CD4-positive, alpha-beta T cell treated with Interleukin-6 for 4 hours (primary cell): ENCODE results near the gene TRIM3.

Source experiments
- DNase-seq: peaks from one replicate; pipeline ENCODE4 v3.0.0-alpha.2; 2020; ENCODE audit warnings: mixed read lengths

TRIM3 gene

GRCh38 chr11:6437423-6437822 lies 36.3 kb downstream of the TRIM3 start:
- DNase-seq, result no peak

- DNase-seq, result no peak
Measured at GRCh38 chr11:6433998-6434660, 39.6 kb downstream of the TRIM3 start.

- no peak for DNase-seq
Measured at GRCh38 chr11:6431861-6432260, 41.9 kb downstream of the TRIM3 start.

GRCh38 chr11:6427516-6427915 lies 46.2 kb downstream of the TRIM3 start:
- DNase-seq, result no peak

- DNase-seq, result no peak
Measured at GRCh38 chr11:6420677-6421076, 53.1 kb downstream of the TRIM3 start.

GRCh38 chr11:6419009-6419631 lies 54.6 kb downstream of the TRIM3 start, which contains the start of gene APBB1:
Gene APBB1, minus strand, starts transcription at chr11:6419094. Its CDS starts 7,747 bp downstream, at chr11:6411347.
- DNase-seq, result peak; percentile 83

- DNase-seq, result peak; percentile 33
Measured at GRCh38 chr11:6418557-6419008, 55.2 kb downstream of the TRIM3 start.

- no peak for DNase-seq
Measured at GRCh38 chr11:6417907-6418556, 55.7 kb downstream of the TRIM3 start.

- DNase-seq, result no peak
Measured at GRCh38 chr11:6415797-6416196, 57.9 kb downstream of the TRIM3 start.

GRCh38 chr11:6414874-6415328 lies 58.8 kb downstream of the TRIM3 start:
- peak; percentile 50 for DNase-seq

- peak; percentile 79 for DNase-seq
Measured at GRCh38 chr11:6413791-6414201, 59.9 kb downstream of the TRIM3 start.

- no peak for DNase-seq
Measured at GRCh38 chr11:6411594-6412031, 62.1 kb downstream of the TRIM3 start.

- DNase-seq, result no peak
Measured at GRCh38 chr11:6410695-6411430, 62.9 kb downstream of the TRIM3 start.

GRCh38 chr11:6406370-6406769 lies 67.4 kb downstream of the TRIM3 start:
- no peak for DNase-seq

GRCh38 chr11:6405846-6406245 lies 67.9 kb downstream of the TRIM3 start:
- DNase-seq, result no peak

GRCh38 chr11:6405052-6405667 lies 68.6 kb downstream of the TRIM3 start:
- peak; percentile 25 for DNase-seq

GRCh38 chr11:6404342-6405051 lies 69.2 kb downstream of the TRIM3 start:
- DNase-seq, result peak; percentile 74

GRCh38 chr11:6403539-6403938 lies 70.2 kb downstream of the TRIM3 start:
- no peak for DNase-seq

GRCh38 chr11:6402561-6402981 lies 71.2 kb downstream of the TRIM3 start:
- DNase-seq, result peak; percentile 82

GRCh38 chr11:6402061-6402470 lies 71.7 kb downstream of the TRIM3 start:
- DNase-seq, result peak; percentile 43

- DNase-seq, result no peak
Measured at GRCh38 chr11:6401464-6401863, 72.3 kb downstream of the TRIM3 start.
